HL-60 (cell line): ENCODE results near the gene AFTPH.

Experiments used
- GABPA ChIP-seq: IDR thresholded peaks from 2 replicates; pipeline ENCODE4 v1.6.1; 2012; ENCODE audit warnings: low read depth
- POLR2AphosphoS5 ChIP-seq: IDR thresholded peaks from 2 replicates; pipeline ENCODE4 v1.6.1; 2012; ENCODE audit warnings: low read depth
- TF ChIP-seq, protein P1 (sequence below): IDR thresholded peaks from one replicate; pipeline ENCODE4 v1.5.1; 2011; ENCODE audit warnings: low read length, control low read depth, inconsistent platforms; ENCODE audit not compliant: insufficient read depth
- TF ChIP-seq, protein P2 (sequence below): IDR thresholded peaks from 2 replicates; pipeline ENCODE4 v1.6.1; 2012; ENCODE audit warnings: low read depth; ENCODE audit not compliant: insufficient replicate concordance

DNA sequence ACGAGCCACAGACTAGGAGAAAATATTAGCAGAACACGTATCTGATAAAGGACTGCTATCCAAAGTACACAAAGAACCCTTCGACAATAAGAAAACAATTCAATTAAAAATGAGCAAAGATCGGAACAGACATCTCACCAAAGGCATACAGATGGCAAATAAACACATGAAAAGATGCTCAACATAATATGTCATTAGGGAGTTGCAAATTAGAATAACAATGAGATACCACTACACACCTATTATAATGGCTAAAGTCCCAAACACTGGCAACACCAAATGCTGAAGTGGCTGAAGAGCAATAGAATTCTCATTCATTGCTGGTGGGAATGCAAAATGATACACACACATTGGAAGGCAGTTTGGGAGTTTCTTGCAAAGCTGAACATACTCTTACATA, 96.5 kb downstream of the AFTPH start:
- TF ChIP-seq, protein P1, sequence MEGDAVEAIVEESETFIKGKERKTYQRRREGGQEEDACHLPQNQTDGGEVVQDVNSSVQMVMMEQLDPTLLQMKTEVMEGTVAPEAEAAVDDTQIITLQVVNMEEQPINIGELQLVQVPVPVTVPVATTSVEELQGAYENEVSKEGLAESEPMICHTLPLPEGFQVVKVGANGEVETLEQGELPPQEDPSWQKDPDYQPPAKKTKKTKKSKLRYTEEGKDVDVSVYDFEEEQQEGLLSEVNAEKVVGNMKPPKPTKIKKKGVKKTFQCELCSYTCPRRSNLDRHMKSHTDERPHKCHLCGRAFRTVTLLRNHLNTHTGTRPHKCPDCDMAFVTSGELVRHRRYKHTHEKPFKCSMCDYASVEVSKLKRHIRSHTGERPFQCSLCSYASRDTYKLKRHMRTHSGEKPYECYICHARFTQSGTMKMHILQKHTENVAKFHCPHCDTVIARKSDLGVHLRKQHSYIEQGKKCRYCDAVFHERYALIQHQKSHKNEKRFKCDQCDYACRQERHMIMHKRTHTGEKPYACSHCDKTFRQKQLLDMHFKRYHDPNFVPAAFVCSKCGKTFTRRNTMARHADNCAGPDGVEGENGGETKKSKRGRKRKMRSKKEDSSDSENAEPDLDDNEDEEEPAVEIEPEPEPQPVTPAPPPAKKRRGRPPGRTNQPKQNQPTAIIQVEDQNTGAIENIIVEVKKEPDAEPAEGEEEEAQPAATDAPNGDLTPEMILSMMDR: no peak
- TF ChIP-seq GABPA: no peak
- no peak for TF ChIP-seq POLR2AphosphoS5
- TF ChIP-seq, protein P2, sequence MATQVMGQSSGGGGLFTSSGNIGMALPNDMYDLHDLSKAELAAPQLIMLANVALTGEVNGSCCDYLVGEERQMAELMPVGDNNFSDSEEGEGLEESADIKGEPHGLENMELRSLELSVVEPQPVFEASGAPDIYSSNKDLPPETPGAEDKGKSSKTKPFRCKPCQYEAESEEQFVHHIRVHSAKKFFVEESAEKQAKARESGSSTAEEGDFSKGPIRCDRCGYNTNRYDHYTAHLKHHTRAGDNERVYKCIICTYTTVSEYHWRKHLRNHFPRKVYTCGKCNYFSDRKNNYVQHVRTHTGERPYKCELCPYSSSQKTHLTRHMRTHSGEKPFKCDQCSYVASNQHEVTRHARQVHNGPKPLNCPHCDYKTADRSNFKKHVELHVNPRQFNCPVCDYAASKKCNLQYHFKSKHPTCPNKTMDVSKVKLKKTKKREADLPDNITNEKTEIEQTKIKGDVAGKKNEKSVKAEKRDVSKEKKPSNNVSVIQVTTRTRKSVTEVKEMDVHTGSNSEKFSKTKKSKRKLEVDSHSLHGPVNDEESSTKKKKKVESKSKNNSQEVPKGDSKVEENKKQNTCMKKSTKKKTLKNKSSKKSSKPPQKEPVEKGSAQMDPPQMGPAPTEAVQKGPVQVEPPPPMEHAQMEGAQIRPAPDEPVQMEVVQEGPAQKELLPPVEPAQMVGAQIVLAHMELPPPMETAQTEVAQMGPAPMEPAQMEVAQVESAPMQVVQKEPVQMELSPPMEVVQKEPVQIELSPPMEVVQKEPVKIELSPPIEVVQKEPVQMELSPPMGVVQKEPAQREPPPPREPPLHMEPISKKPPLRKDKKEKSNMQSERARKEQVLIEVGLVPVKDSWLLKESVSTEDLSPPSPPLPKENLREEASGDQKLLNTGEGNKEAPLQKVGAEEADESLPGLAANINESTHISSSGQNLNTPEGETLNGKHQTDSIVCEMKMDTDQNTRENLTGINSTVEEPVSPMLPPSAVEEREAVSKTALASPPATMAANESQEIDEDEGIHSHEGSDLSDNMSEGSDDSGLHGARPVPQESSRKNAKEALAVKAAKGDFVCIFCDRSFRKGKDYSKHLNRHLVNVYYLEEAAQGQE: no peak
